ENCODE measurements around the gene C10orf53.

C10orf53 gene

DNA sequence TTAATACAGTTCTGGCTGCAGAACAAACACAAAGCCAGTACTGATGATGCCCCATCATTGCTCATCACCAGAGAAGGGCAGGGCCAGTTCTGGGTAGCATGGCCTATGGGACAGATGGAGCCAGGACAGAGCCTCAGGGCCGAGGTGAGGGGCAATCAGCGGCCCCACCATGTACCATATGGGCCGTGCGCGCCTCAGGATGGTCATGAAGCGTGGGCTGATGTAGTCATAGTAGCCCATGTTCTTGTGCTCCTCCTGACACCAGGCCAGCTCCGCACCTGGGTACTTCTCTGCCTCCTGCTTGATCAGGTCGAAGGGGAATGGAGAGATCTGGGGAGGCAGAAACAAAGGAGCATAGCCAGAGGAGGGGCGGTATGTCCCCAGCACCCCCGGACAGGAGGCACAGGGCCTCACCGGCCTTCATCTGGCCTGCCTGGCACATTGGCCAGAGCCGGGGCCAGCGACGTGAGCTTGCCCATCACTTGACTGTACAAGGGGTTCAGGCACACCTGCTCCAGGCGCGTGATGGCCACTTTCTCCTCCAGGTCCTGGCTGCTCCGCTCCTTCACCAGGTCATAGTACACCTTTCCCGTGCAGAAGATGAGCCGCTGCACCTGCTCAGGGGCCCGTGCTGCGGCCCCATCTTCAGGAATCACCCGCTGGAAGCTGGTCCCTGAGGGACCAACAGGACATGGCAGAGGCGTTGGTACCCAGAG lies 56.6 kb downstream of the C10orf53 start:
- ATAC-seq (ENCODE audit: insufficient read depth, low read depth): no peak
- Histone ChIP-seq H3K4me1 (ENCODE audit: insufficient read depth, low read length) (no peaks in the 10 kb centered on the region), H3K36me3 (ENCODE audit: insufficient read depth, low read length) (no peaks in the 10 kb centered on the region), H2AFZ (ENCODE audit: low read depth, low read length) (no peak overlapping the region), H3K79me2 (ENCODE audit: insufficient read depth, low read length) (no peaks in the 10 kb centered on the region), H3K9me3 (ENCODE audit: insufficient read depth, low read length, severe bottlenecking) (no peaks in the 10 kb centered on the region), H3K9ac (ENCODE audit: low read depth, low read length) (no peak overlapping the region), H3K4me3 (ENCODE audit: low read depth in 1 of 2, low read length in 2 of 2) (no peak overlapping the region), H4K20me1 (ENCODE audit: insufficient read depth, low read length) (no peaks in the 10 kb centered on the region; the same call in 1 of the 2 replicates), H3K27me3 (ENCODE audit: insufficient read depth, low read length, poor library complexity) (no peaks in the 10 kb centered on the region), H3K27ac (ENCODE audit: low read length) (no peak overlapping the region), H3K4me2 (ENCODE audit: insufficient read depth, low read length) (no peak overlapping the region)
- no peak for TF ChIP-seq CTCF (IDR thresholded peaks at IDR 0.05; ENCODE audit: borderline replicate concordance, extremely low read depth, low read length, poor library complexity, severe bottlenecking)
- TF ChIP-seq EZH2 (IDR thresholded peaks at IDR 0.05; ENCODE audit: borderline replicate concordance, low read depth, low read length, severe bottlenecking): no peak
- DNase-seq: no peak

DNA sequence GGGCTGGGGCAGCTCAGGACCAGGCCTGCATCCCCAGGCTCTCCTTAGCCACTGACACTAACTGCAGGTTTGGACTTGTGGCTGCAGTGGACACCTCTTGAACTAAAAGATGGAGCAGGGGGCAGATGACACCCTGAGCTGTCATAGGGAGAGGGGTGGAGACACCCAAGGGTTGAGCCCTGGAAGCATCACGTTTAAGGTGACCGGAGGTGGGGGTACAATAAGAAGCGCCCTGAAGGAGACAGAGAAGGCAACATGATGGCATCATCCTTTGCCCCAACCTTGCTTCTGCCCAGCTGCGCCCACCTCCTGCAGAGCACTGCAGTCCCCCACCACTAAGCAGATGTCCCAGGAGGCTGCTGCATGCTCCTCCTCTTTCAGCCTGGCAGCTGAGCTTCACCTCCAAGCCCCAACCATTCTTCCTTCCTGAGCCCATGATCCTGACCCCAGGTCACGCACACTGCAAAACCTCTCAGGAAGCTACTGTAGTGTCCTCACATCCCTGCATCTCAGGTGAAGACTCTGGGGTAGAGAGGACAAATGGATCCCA lies 57.2 kb downstream of the C10orf53 start:
- DNase-seq: no peak
- Histone ChIP-seq H3K4me1 (ENCODE audit: insufficient read depth, low read length) (no peaks in the 10 kb centered on the region), H3K4me3 (ENCODE audit: low read depth in 1 of 2, low read length in 2 of 2) (no peak overlapping the region), H3K79me2 (ENCODE audit: insufficient read depth, low read length) (no peaks in the 10 kb centered on the region), H2AFZ (ENCODE audit: low read depth, low read length) (no peak overlapping the region), H3K27me3 (ENCODE audit: insufficient read depth, low read length, poor library complexity) (no peaks in the 10 kb centered on the region), H3K9me3 (ENCODE audit: insufficient read depth, low read length, severe bottlenecking) (no peaks in the 10 kb centered on the region), H3K9ac (ENCODE audit: low read depth, low read length) (no peak overlapping the region), H4K20me1 (ENCODE audit: insufficient read depth, low read length) (no peaks in the 10 kb centered on the region; the same call in 1 of the 2 replicates), H3K27ac (ENCODE audit: low read length) (no peak overlapping the region), H3K36me3 (ENCODE audit: insufficient read depth, low read length) (no peaks in the 10 kb centered on the region), H3K4me2 (ENCODE audit: insufficient read depth, low read length) (no peak overlapping the region)
- TF ChIP-seq EZH2 (IDR thresholded peaks at IDR 0.05; ENCODE audit: borderline replicate concordance, low read depth, low read length, severe bottlenecking) (no peak), CTCF (IDR thresholded peaks at IDR 0.05; ENCODE audit: borderline replicate concordance, extremely low read depth, low read length, poor library complexity, severe bottlenecking) (no peak)
- no peak for ATAC-seq (ENCODE audit: insufficient read depth, low read depth)

GRCh38 chr10:49737474-49738201 lies 58.2 kb downstream of the C10orf53 start:
- Histone ChIP-seq H3K27ac (ENCODE audit: low read length) (no peak overlapping the region), H4K20me1 (ENCODE audit: insufficient read depth, low read length) (no peaks in the 10 kb centered on the region; the same call in none of the 2 replicates), H3K79me2 (ENCODE audit: insufficient read depth, low read length) (no peaks in the 10 kb centered on the region), H3K4me2 (ENCODE audit: insufficient read depth, low read length) (no peak overlapping the region), H3K27me3 (ENCODE audit: insufficient read depth, low read length, poor library complexity) (no peaks in the 10 kb centered on the region), H3K36me3 (ENCODE audit: insufficient read depth, low read length) (no peaks in the 10 kb centered on the region), H3K9me3 (ENCODE audit: insufficient read depth, low read length, severe bottlenecking) (no peaks in the 10 kb centered on the region), H3K4me1 (ENCODE audit: insufficient read depth, low read length) (no peaks in the 10 kb centered on the region), H2AFZ (ENCODE audit: low read depth, low read length) (no peak overlapping the region), H3K9ac (ENCODE audit: low read depth, low read length) (no peak overlapping the region), H3K4me3 (ENCODE audit: low read depth in 1 of 2, low read length in 2 of 2) (no peak overlapping the region)
- ATAC-seq (ENCODE audit: insufficient read depth, low read depth): no peak
- DNase-seq: no peak
- no peak for TF ChIP-seq CTCF (IDR thresholded peaks at IDR 0.05; ENCODE audit: borderline replicate concordance, extremely low read depth, low read length, poor library complexity, severe bottlenecking)
- TF ChIP-seq EZH2 (IDR thresholded peaks at IDR 0.05; ENCODE audit: borderline replicate concordance, low read depth, low read length, severe bottlenecking): no peak

Data from DND-41 (cell line).